PC-3 (cell line): ENCODE results near the gene ZNF785.

Source experiments
- CTCF ChIP-seq: fragments of 300-600 bp; sonication (generic); conservative IDR thresholded peaks from 2 replicates; pipeline ENCODE4 v1.5.1; 2017; ENCODE audit warnings: antibody characterized with exemption, low read depth, mild to moderate bottlenecking, low read length
- EZH2 ChIP-seq: fragments of 300-600 bp; sonication (generic); IDR thresholded peaks from one replicate; pipeline ENCODE4 v1.6.1; 2017; ENCODE audit warnings: antibody characterized with exemption, mild to moderate bottlenecking, low read length; ENCODE audit not compliant: unreplicated experiment
- EZH2phosphoT487 ChIP-seq: fragments of 300-600 bp; sonication (generic); IDR thresholded peaks from 2 replicates; pipeline ENCODE4 v1.6.1; 2018; ENCODE audit warnings: mild to moderate bottlenecking, antibody characterized with exemption, low read length, borderline replicate concordance

GRCh38 chr16:30558789-30559377 lies 26.6 kb downstream of the ZNF785 start:
- TF ChIP-seq CTCF = no peak
- TF ChIP-seq EZH2 = no peak
- TF ChIP-seq EZH2phosphoT487 = no peak
